GM23338 (cell line): ENCODE data around the gene SF3B3. TPM values are rescaled to one million over a fixed set of nuclear protein-coding genes. Genes with fewer than 3 reads are reported as not detected.

ENCODE experiments used
- ATAC-seq: fragments of 200-7000 bp; cut with Tn5 transposase; 3 replicates; pipeline ENCODE4 v1.9.1; 2020
- DNase-seq: peaks from one replicate; pipeline ENCODE4 v3.0.0-alpha.2; 2015; ENCODE audit warnings: low spot score
- H2AFZ ChIP-seq: fragments of 200-600 bp; sonication (generic); 2 replicates; pipeline ENCODE4 v1.8.0; 2016; ENCODE audit warnings: antibody characterized with exemption, mild to moderate bottlenecking, moderate library complexity
- H3F3A ChIP-seq: fragments of 200-600 bp; sonication (generic); replicated peaks from 2 replicates; pipeline ENCODE4 v1.8.0; 2017; ENCODE audit warnings: antibody characterized with exemption, mixed run types, low read depth
- H3K27ac ChIP-seq: fragments of 200-600 bp; sonication (generic); 2 replicates; pipeline ENCODE4 v1.6.1; 2016; ENCODE audit warnings: low read depth
- H3K27me3 ChIP-seq: fragments of 200-600 bp; sonication (generic); 2 replicates; pipeline ENCODE4 v1.8.0; 2016; ENCODE audit warnings: mild to moderate bottlenecking, mixed run types, moderate library complexity; ENCODE audit not compliant: insufficient read depth
- H3K36me3 ChIP-seq: fragments of 200-600 bp; sonication (generic); 2 replicates; pipeline ENCODE4 v1.8.0; 2016; ENCODE audit warnings: mild to moderate bottlenecking; ENCODE audit not compliant: insufficient read depth
- H3K4me1 ChIP-seq: fragments of 200-600 bp; sonication (generic); 2 replicates; pipeline ENCODE4 v1.8.0; 2016; ENCODE audit warnings: mild to moderate bottlenecking, moderate library complexity; ENCODE audit not compliant: insufficient read depth
- H3K4me2 ChIP-seq: fragments of 200-600 bp; sonication (generic); 2 replicates; pipeline ENCODE4 v1.7.1; 2017; ENCODE audit warnings: mixed run types
- H3K4me3 ChIP-seq: fragments of 200-600 bp; sonication (generic); 2 replicates; pipeline ENCODE4 v1.6.1; 2016; ENCODE audit warnings: mixed run types
- H3K79me2 ChIP-seq: fragments of 200-600 bp; sonication (generic); replicated peaks from 2 replicates; pipeline ENCODE4 v1.8.0; 2017; ENCODE audit warnings: mild to moderate bottlenecking; ENCODE audit not compliant: insufficient read depth
- H3K9me2 ChIP-seq: fragments of 200-600 bp; sonication (generic); 2 replicates; pipeline ENCODE4 v1.8.0; 2017; ENCODE audit not compliant: insufficient read depth
- H4K20me1 ChIP-seq: fragments of 200-600 bp; sonication (generic); replicated peaks from 2 replicates; pipeline ENCODE4 v1.8.0; 2017; ENCODE audit warnings: mild to moderate bottlenecking; ENCODE audit not compliant: insufficient read depth
- H3K27ac Mint-ChIP-seq: 2 replicates; pipeline ENCODE4 v1.8.0; 2020; ENCODE audit warnings: inconsistent platforms, mild to moderate bottlenecking, moderate library complexity, mixed read lengths
- H3K27me3 Mint-ChIP-seq: 3 replicates; pipeline ENCODE4 v1.8.0; 2022; ENCODE audit warnings: low read depth, mild to moderate bottlenecking, moderate library complexity, mixed read lengths, inconsistent platforms; ENCODE audit not compliant: insufficient read depth, poor library complexity
- H3K36me3 Mint-ChIP-seq: 3 replicates; pipeline ENCODE4 v1.8.0; 2021; ENCODE audit warnings: low read depth, mild to moderate bottlenecking, inconsistent platforms, moderate library complexity, mixed read lengths
- H3K4me1 Mint-ChIP-seq: 3 replicates; pipeline ENCODE4 v1.8.0; 2020; ENCODE audit warnings: mild to moderate bottlenecking, inconsistent platforms, mixed read lengths
- H3K4me3 Mint-ChIP-seq: 3 replicates; pipeline ENCODE4 v1.8.0; 2021; ENCODE audit warnings: moderate library complexity, mild to moderate bottlenecking, inconsistent platforms, mixed read lengths
- H3K9me3 Mint-ChIP-seq: 3 replicates; pipeline ENCODE4 v1.8.0; 2020; ENCODE audit warnings: moderate library complexity, mild to moderate bottlenecking, inconsistent platforms, mixed read lengths
- NANOG ChIP-seq: IDR thresholded peaks from 2 replicates; pipeline ENCODE4 v1.6.1; 2016; ENCODE audit warnings: antibody characterized with exemption, borderline replicate concordance
- STAT1 ChIP-seq: IDR thresholded peaks from one replicate; pipeline ENCODE4 v1.6.1; 2016; ENCODE audit warnings: antibody characterized with exemption; ENCODE audit not compliant: unreplicated experiment
- polyA plus RNA-seq: library from polyadenylated mRNA; unstranded; fragments of >200 nt; fragmentation: Nextera tagmentation; extraction: Ambion mirVana; gene quantifications from 2 replicates; pipeline ENCODE4 v1.2.1, GENCODE V29; 2016
- total RNA-seq: library from RNA; depleted of rRNA; stranded (reverse); fragments of >200 nt; shearing (Covaris generic); gene quantifications from 2 replicates; pipeline ENCODE4 v1.2.3, GENCODE V29; 2014
- TF ChIP-seq, protein P1 (sequence below): fragments of 250-450 bp; sonication (Bioruptor Pico); IDR thresholded peaks from 2 replicates; pipeline ENCODE4 v1.5.0; 2020; ENCODE audit warnings: mild to moderate bottlenecking, moderate library complexity
- TF ChIP-seq, protein P2 (sequence below): IDR thresholded peaks from one replicate; pipeline ENCODE4 v1.6.1; 2018; ENCODE audit warnings: antibody characterized with exemption; ENCODE audit not compliant: unreplicated experiment
- TF ChIP-seq, protein P3 (sequence below): IDR thresholded peaks from 2 replicates; pipeline ENCODE4 v1.6.1; 2016; ENCODE audit warnings: antibody characterized with exemption
- TF ChIP-seq, protein P4 (sequence below), 2 experiments: fragments of 200-600 bp in 1 of 2; sonication (generic) in 1 of 2; conservative IDR thresholded peaks; 2 replicates each; pipeline versions ENCODE4 v1.5.1 to v1.6.1; 2016 to 2017; ENCODE audit warnings: antibody characterized with exemption in 2 of 2, low read depth in 2 of 2, mild to moderate bottlenecking in 2 of 2, moderate library complexity in 1 of 2

The SF3B3 gene
- total and polyA plus RNA-seq, 2 experiments from 2014 or later: 202 to 289 TPM

DNA sequence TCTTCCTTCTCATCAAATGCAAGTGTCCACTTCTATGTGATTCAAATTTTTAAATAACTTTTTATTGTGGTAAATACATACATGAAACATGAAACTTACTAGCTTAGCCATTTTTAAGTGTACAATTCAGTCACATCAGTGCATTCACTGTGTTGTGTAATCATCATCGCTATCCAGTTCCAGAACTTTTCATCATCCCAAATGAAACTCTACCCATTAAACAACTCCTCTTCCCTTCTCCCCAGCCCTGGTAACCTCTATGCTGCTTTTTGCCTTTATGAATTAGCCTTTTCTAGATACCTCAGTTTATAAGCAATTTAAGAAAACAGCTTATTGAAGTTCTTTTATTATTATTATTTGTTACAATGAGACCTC is 81.7 kb downstream of the SF3B3 start:
- peaks cover 12% of the 10 kb centered on the region for H3K27me3 Mint-ChIP-seq
- no peak overlapping the region for H3K4me3 Mint-ChIP-seq
- DNase-seq (no peak), ATAC-seq (no peak)
- H4K20me1 ChIP-seq: 0 out of 2 replicates have a peak, but pooled peaks cover 1% of the 10 kb centered on the region
- H3K4me1 Mint-ChIP-seq: peaks cover 3% of the 10 kb centered on the region
- 0 out of 2 replicates have a peak, but pooled peaks cover 14% of the 10 kb centered on the region for H3K27me3 ChIP-seq
- no peaks in the 10 kb centered on the region for H3K79me2 ChIP-seq
- no peaks in the 10 kb centered on the region; the same call in 2 of the 3 replicates for H3K36me3 Mint-ChIP-seq
- no peaks in the 10 kb centered on the region for H3K36me3 ChIP-seq
- H3F3A ChIP-seq: peaks cover 2% of the 10 kb centered on the region; the same call in 1 of the 2 replicates
- no peak overlapping the region for H3K4me3 ChIP-seq
- no peak overlapping the region for H3K27ac ChIP-seq
- H3K27ac Mint-ChIP-seq: no peak overlapping the region
- TF ChIP-seq, protein P1, sequence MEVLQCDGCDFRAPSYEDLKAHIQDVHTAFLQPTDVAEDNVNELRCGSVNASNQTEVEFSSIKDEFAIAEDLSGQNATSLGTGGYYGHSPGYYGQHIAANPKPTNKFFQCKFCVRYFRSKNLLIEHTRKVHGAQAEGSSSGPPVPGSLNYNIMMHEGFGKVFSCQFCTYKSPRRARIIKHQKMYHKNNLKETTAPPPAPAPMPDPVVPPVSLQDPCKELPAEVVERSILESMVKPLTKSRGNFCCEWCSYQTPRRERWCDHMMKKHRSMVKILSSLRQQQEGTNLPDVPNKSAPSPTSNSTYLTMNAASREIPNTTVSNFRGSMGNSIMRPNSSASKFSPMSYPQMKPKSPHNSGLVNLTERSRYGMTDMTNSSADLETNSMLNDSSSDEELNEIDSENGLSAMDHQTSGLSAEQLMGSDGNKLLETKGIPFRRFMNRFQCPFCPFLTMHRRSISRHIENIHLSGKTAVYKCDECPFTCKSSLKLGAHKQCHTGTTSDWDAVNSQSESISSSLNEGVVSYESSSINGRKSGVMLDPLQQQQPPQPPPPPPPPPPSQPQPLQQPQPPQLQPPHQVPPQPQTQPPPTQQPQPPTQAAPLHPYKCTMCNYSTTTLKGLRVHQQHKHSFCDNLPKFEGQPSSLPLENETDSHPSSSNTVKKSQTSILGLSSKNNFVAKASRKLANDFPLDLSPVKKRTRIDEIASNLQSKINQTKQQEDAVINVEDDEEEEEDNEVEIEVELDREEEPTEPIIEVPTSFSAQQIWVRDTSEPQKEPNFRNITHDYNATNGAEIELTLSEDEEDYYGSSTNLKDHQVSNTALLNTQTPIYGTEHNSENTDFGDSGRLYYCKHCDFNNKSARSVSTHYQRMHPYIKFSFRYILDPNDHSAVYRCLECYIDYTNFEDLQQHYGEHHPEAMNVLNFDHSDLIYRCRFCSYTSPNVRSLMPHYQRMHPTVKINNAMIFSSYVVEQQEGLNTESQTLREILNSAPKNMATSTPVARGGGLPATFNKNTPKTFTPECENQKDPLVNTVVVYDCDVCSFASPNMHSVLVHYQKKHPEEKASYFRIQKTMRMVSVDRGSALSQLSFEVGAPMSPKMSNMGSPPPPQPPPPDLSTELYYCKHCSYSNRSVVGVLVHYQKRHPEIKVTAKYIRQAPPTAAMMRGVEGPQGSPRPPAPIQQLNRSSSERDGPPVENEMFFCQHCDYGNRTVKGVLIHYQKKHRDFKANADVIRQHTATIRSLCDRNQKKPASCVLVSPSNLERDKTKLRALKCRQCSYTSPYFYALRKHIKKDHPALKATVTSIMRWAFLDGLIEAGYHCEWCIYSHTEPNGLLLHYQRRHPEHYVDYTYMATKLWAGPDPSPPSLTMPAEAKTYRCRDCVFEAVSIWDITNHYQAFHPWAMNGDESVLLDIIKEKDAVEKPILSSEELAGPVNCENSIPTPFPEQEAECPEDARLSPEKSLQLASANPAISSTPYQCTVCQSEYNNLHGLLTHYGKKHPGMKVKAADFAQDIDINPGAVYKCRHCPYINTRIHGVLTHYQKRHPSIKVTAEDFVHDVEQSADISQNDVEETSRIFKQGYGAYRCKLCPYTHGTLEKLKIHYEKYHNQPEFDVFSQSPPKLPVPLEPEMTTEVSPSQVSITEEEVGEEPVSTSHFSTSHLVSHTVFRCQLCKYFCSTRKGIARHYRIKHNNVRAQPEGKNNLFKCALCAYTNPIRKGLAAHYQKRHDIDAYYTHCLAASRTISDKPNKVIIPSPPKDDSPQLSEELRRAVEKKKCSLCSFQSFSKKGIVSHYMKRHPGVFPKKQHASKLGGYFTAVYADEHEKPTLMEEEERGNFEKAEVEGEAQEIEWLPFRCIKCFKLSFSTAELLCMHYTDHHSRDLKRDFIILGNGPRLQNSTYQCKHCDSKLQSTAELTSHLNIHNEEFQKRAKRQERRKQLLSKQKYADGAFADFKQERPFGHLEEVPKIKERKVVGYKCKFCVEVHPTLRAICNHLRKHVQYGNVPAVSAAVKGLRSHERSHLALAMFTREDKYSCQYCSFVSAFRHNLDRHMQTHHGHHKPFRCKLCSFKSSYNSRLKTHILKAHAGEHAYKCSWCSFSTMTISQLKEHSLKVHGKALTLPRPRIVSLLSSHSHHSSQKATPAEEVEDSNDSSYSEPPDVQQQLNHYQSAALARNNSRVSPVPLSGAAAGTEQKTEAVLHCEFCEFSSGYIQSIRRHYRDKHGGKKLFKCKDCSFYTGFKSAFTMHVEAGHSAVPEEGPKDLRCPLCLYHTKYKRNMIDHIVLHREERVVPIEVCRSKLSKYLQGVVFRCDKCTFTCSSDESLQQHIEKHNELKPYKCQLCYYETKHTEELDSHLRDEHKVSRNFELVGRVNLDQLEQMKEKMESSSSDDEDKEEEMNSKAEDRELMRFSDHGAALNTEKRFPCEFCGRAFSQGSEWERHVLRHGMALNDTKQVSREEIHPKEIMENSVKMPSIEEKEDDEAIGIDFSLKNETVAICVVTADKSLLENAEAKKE (CRISPR knock-in tag): no peak
- TF ChIP-seq, protein P2, sequence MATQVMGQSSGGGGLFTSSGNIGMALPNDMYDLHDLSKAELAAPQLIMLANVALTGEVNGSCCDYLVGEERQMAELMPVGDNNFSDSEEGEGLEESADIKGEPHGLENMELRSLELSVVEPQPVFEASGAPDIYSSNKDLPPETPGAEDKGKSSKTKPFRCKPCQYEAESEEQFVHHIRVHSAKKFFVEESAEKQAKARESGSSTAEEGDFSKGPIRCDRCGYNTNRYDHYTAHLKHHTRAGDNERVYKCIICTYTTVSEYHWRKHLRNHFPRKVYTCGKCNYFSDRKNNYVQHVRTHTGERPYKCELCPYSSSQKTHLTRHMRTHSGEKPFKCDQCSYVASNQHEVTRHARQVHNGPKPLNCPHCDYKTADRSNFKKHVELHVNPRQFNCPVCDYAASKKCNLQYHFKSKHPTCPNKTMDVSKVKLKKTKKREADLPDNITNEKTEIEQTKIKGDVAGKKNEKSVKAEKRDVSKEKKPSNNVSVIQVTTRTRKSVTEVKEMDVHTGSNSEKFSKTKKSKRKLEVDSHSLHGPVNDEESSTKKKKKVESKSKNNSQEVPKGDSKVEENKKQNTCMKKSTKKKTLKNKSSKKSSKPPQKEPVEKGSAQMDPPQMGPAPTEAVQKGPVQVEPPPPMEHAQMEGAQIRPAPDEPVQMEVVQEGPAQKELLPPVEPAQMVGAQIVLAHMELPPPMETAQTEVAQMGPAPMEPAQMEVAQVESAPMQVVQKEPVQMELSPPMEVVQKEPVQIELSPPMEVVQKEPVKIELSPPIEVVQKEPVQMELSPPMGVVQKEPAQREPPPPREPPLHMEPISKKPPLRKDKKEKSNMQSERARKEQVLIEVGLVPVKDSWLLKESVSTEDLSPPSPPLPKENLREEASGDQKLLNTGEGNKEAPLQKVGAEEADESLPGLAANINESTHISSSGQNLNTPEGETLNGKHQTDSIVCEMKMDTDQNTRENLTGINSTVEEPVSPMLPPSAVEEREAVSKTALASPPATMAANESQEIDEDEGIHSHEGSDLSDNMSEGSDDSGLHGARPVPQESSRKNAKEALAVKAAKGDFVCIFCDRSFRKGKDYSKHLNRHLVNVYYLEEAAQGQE: no peak
- TF ChIP-seq STAT1 (no peak), NANOG (no peak)
- TF ChIP-seq, protein P3, sequence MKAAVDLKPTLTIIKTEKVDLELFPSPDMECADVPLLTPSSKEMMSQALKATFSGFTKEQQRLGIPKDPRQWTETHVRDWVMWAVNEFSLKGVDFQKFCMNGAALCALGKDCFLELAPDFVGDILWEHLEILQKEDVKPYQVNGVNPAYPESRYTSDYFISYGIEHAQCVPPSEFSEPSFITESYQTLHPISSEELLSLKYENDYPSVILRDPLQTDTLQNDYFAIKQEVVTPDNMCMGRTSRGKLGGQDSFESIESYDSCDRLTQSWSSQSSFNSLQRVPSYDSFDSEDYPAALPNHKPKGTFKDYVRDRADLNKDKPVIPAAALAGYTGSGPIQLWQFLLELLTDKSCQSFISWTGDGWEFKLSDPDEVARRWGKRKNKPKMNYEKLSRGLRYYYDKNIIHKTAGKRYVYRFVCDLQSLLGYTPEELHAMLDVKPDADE: no peak
- TF ChIP-seq, protein P4, sequence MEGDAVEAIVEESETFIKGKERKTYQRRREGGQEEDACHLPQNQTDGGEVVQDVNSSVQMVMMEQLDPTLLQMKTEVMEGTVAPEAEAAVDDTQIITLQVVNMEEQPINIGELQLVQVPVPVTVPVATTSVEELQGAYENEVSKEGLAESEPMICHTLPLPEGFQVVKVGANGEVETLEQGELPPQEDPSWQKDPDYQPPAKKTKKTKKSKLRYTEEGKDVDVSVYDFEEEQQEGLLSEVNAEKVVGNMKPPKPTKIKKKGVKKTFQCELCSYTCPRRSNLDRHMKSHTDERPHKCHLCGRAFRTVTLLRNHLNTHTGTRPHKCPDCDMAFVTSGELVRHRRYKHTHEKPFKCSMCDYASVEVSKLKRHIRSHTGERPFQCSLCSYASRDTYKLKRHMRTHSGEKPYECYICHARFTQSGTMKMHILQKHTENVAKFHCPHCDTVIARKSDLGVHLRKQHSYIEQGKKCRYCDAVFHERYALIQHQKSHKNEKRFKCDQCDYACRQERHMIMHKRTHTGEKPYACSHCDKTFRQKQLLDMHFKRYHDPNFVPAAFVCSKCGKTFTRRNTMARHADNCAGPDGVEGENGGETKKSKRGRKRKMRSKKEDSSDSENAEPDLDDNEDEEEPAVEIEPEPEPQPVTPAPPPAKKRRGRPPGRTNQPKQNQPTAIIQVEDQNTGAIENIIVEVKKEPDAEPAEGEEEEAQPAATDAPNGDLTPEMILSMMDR (conservative IDR thresholded peaks at IDR 0.05; ENCODE audit: low read depth in 2 of 2): no peak
- H3K9me2 ChIP-seq: no peaks in the 10 kb centered on the region
- peaks cover under 1% of the 10 kb centered on the region; the same call in 1 of the 2 replicates for H3K4me1 ChIP-seq
- no peak overlapping the region for H3K4me2 ChIP-seq
- no peaks in the 10 kb centered on the region; the same call in 2 of the 3 replicates for H3K9me3 Mint-ChIP-seq
- H2AFZ ChIP-seq: no peak overlapping the region
